GM23338 (cell line): ENCODE measurements around the gene TBCD.

Experiments used
- CREB1 ChIP-seq: fragments of 250-450 bp; sonication (Bioruptor Pico); IDR thresholded peaks from 2 replicates; pipeline ENCODE4 v1.5.0; 2020; ENCODE audit warnings: low read depth, mild to moderate bottlenecking, moderate library complexity
- EZH2phosphoT487 ChIP-seq: fragments of 200-600 bp; sonication (generic); IDR thresholded peaks from one replicate; pipeline ENCODE4 v1.8.1; 2018; ENCODE audit warnings: antibody characterized with exemption; ENCODE audit not compliant: unreplicated experiment
- TF ChIP-seq, protein P1 (sequence below), 2 experiments: fragments of 200-600 bp in 1 of 2; sonication (generic) in 1 of 2; conservative IDR thresholded peaks; 2 replicates each; pipeline versions ENCODE4 v1.5.1 to v1.6.1; 2016 to 2017; ENCODE audit warnings: antibody characterized with exemption in 2 of 2, low read depth in 2 of 2, mild to moderate bottlenecking in 2 of 2, moderate library complexity in 1 of 2

DNA sequence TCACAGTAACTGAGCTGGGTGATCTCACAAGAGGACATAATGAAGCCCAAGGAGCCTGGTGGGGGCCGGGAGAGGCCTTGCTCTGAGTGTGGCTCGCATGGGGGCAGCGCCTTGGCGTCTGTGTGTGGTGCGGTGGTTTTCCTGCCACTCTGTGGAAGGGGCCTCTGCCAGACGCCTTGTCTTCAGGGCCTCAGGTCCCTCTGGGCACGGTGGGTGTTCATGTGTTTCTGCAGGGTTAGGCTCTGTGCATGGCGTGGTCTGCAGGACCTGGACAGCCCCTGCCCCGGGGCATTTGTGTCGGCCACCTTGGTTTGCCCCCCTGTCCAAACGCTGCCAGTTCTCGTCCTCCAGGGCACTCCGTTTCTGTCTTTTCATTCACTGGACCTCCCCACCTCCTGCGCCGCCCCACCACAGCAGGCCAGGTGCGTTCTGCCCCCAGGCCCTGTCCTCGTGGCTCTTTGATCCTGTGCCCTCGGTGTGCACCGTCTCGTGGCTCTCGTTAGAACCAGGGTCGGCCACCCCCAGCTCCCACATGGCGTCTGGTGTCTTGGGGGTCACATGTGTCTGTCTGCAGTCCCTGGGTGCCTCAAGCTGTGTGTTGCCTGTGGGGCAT is 131.7 kb downstream of the TBCD start:
- TF ChIP-seq EZH2phosphoT487 (no peak), CREB1 (CRISPR knock-in tag) (no peak)
- TF ChIP-seq, protein P1, sequence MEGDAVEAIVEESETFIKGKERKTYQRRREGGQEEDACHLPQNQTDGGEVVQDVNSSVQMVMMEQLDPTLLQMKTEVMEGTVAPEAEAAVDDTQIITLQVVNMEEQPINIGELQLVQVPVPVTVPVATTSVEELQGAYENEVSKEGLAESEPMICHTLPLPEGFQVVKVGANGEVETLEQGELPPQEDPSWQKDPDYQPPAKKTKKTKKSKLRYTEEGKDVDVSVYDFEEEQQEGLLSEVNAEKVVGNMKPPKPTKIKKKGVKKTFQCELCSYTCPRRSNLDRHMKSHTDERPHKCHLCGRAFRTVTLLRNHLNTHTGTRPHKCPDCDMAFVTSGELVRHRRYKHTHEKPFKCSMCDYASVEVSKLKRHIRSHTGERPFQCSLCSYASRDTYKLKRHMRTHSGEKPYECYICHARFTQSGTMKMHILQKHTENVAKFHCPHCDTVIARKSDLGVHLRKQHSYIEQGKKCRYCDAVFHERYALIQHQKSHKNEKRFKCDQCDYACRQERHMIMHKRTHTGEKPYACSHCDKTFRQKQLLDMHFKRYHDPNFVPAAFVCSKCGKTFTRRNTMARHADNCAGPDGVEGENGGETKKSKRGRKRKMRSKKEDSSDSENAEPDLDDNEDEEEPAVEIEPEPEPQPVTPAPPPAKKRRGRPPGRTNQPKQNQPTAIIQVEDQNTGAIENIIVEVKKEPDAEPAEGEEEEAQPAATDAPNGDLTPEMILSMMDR (conservative IDR thresholded peaks at IDR 0.05; ENCODE audit: low read depth in 2 of 2) = no peak
